ENCODE data around the gene CCDC14.

GRCh38 chr3:123881771-123882170 lies 79.3 kb downstream of the CCDC14 start:
- TF ChIP-seq RAD21 (IDR thresholded peaks at IDR 0.05; ENCODE audit: low read depth) (no peak), YY1 (IDR thresholded peaks at IDR 0.05; ENCODE audit: low read depth) (no peak)

Data from Ishikawa (cell line).